GM18861 (cell line): ENCODE data around the gene HOXC11.

ENCODE experiments used
- ATAC-seq: cut with Tn5 transposase; IDR thresholded peaks from one replicate; pipeline ENCODE4 v1.9.1; 2021; ENCODE audit not compliant: unreplicated experiment

Gene HOXC11

DNA sequence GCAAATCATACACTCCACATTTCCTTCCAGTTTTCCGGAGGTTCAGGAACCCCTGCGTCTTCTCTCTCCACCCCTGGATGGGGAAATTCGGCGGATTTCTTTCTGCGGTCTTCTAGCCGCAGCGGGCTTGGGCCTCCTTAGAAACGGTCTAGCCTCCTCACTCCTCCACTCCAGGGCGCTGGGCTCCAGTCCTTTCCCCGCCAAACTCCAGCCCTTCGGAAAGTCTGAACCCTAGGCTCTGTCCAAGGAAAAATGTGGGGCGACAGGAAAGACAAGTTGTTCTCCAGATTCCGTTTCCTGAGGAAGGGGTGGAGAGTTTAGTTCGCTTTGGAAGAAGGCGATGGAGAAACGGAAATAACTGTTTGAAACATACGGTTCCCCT lies 10.6 kb downstream of the HOXC11 start:
- ATAC-seq = no peak

- ATAC-seq = no peak
Observed at GRCh38 chr12:53983950-53984572, 11.1 kb downstream of the HOXC11 start.

DNA sequence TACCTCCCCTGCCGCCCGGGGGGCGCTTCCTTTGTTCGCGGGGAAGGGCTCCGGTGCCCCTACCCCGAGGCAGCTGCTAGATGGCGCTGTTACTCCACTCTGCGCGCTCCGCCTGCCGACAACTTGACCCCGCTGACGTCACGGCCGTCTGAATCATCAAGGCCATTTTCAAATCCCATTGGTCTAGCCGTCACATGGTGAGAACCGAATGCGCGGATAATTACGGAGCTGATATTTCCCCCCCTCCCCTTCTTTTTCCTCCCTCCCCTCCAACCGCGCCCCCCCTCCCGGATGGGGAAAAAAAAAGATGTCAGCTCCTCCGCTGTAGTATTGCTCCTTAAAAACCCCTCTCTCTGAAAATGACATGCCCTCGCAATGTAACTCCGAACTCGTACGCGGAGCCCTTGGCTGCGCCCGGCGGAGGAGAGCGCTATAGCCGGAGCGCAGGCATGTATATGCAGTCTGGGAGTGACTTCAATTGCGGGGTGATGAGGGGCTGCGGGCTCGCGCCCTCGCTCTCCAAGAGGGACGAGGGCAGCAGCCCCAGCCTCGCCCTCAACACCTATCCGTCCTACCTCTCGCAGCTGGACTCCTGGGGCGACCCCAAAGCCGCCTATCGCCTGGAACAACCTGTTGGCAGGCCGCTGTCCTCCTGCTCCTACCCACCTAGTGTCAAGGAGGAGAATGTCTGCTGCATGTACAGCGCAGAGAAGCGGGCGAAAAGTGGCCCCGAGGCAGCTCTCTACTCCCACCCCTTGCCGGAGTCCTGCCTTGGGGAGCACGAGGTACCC lies 12.2 kb downstream of the HOXC11 start, which contains the start of gene HOXC10:
HOXC10 (plus strand) TSS at position 246 of the 791 bp plus-strand sequence; CDS start at position 360, 114 bp downstream.
- no peak for ATAC-seq

- ATAC-seq = no peak
Observed at GRCh38 chr12:53985692-53985993, 12.7 kb downstream of the HOXC11 start.

DNA sequence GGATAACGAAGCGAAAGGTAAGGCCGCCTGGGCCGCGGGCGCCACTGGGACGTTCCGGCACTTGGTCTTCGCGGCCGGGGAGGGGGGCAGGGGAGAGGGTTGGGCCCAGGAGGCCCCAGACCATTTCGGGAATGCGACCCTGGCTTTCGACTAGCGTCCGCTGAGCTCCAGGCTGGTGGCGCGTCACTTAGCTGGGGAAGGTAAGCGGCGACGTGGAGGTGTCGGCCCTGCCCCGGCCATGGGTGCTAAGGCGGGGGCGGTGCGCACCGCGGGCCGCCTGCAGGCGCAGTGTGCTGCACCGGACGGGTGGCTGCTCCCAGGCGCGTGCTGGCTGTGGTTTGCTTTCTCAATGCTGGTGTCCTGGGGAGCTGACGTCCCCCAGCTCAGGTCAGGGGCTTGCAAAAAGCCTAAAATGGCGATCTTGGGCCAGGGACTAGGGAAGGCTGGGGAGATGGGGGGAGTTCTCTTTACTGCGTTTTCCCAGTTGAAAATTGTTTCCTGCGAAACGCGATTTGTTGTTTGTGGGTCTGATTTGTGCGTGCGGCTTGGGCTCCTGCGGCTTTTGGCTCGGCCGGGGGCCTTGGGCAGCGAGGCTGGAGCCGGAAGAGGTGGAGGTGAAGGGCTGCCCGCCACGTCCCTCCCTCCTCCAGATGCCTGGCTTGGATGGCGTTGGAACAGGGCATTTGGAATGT lies 13.2 kb downstream of the HOXC11 start:
- ATAC-seq = no peak

GRCh38 chr12:53986686-53987483 lies 14.0 kb downstream of the HOXC11 start:
- ATAC-seq = no peak

DNA sequence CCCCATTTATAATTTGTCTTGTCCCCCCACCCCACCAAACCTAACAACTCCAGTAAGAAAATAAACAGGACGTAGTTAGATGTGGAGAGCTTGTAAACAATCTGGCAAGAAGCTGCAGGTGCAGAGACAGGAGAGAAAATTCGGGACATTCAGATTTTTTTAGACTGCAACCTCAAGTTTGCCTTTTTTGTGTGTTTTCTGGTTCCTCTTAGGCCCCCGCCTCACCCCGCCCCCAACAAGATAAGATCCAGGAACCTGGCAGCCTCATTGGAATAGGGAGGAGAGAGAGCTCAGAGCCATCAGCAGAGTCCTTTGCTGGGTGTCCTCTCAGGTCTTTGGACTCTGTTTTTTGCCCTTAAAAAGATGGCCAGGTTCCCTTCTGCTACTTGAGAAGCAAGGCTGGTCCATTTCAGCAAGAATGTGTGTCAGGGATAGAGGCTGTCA lies 14.9 kb downstream of the HOXC11 start:
- ATAC-seq = no peak

DNA sequence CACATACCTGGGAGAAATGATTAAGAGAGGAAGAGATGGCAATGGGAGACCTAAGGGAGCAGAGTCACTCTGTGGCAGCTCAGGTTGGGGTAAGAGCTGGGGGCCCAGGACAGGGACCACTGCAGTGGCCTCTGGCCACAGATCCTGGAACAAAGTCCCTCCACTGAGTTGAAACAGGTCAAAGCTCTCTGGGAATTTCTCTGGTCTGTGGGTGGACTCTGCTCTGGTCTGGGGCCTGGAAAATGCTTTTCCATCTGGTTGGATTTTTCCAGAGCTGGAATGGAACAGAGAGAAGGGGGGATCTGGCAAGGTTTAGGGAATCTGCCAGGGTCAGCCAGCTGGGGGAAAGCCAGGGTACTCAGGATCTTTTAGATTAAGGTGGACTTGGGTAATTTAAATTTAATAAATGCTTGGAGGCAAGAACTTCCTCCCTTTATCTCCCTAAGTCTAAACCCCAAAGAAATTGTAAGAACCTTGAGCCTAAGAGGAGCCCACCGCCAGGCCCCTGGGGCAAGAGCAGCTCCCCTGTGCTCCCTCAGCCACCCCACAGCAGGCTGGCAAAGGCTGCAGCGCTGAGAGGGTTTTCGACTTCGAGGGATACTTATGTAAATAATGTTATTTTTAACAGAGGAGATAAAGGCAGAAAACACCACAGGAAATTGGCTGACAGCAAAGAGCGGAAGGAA lies 15.8 kb downstream of the HOXC11 start:
- no peak for ATAC-seq

GRCh38 chr12:53989227-53990113 lies 16.5 kb downstream of the HOXC11 start:
- ATAC-seq = no peak

GRCh38 chr12:53990311-53991076 lies 17.6 kb downstream of the HOXC11 start:
- ATAC-seq = no peak

DNA sequence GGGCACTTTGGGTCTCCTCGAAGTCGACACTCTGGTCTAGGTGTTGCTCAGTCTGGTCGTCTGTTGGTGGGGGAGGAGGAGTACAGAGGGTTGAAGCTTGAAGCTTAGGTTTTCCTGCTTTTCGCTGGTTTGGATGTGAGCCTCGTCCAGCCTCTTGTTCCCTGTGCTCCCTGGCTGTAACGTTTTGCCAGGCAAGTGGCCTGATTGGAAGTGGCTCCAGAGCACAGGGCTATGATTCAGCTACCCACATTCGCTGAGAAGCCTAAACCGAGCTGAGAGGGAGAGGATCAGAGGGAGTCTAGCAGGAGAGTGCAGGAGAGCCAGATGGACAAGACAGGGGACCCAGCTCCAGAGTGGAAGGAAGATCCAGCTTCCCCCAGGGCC lies 18.1 kb downstream of the HOXC11 start:
- ATAC-seq = no peak

GRCh38 chr12:53992377-53992889 lies 19.5 kb downstream of the HOXC11 start:
- no peak for ATAC-seq

GRCh38 chr12:53993162-53994008 lies 20.5 kb downstream of the HOXC11 start:
- ATAC-seq = no peak

DNA sequence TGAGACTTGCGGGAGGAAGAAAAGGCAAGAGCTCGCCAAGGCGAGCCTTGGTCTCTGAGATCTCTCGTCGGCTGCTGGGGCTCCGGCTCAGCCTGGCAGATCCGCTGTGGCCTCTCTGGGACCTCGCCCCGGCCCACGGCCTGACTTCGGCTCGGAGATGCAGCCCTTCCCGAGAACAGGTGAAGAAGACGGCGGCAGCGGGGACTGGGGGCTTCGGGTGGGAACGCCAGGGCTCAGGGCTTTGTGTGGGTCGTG lies 21.0 kb downstream of the HOXC11 start:
- ATAC-seq = no peak

- no peak for ATAC-seq
Observed at GRCh38 chr12:53994264-53995001, 21.5 kb downstream of the HOXC11 start.

- ATAC-seq = no peak
Observed at GRCh38 chr12:53995002-53995377, 22.1 kb downstream of the HOXC11 start.

GRCh38 chr12:53995378-53996239 lies 22.7 kb downstream of the HOXC11 start:
- ATAC-seq = no peak
